ENCODE measurements around the gene EFHC1.

EFHC1 gene

DNA sequence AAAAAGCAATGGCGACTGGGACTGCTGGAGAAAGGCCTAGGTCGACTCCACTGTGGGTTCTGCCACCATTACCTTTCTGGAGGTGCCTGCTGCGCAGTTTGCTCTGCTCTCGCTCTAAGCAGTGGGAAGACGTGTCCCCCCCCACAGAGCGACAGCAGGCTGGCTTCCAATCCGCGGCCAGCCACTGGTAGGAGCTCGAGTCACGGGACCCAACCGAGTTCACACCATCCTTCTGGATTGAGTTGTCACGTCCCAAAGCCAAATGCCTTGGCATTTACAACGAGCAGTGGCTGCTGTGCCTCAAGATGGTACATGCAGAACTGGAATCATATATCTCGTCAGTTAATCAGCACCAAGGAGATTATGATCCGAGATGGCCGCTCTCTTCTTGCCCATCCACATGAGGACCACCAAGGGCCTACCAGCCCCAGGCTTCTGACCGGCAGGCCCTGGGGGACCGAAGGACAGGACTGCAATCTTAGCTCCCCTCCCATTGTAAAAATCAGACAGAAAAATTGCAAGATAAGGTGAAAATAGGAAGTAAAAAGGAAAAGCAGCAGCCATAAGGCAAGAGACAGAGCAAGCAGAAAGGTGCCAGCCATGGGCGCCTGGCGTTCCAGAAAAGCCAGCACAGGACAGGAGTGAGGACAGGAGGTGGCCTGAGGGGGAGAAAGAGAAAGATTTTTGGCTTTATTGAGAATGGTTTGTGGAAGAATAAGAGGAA is 82.3 kb downstream of the EFHC1 start:
- no peak for DNase-seq (ENCODE audit: low read depth in 1 of 2, low spot score in 1 of 2)

DNA sequence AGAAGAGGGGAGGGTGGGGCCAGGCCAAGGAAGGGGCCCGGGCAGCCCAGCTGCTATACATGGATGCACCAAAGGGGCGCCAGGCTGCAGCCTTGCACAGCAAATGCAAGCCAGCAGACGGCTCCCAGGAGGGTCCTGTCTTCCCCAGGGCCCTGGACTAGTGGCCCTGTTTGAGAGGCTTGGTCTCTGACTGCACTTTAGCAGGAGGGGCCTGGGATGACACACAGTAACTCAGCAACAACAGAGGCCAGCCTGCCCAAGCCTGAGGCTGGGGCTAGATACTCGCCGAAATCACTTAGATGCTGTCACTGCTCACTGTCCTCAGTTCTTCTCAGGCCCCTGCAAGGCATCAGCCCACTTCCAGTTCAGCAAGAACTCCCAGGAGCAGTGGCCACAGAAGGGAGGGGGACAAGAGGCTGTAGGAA is 83.2 kb downstream of the EFHC1 start:
- no peak for DNase-seq (ENCODE audit: low read depth in 1 of 2, low spot score in 1 of 2)

DNA sequence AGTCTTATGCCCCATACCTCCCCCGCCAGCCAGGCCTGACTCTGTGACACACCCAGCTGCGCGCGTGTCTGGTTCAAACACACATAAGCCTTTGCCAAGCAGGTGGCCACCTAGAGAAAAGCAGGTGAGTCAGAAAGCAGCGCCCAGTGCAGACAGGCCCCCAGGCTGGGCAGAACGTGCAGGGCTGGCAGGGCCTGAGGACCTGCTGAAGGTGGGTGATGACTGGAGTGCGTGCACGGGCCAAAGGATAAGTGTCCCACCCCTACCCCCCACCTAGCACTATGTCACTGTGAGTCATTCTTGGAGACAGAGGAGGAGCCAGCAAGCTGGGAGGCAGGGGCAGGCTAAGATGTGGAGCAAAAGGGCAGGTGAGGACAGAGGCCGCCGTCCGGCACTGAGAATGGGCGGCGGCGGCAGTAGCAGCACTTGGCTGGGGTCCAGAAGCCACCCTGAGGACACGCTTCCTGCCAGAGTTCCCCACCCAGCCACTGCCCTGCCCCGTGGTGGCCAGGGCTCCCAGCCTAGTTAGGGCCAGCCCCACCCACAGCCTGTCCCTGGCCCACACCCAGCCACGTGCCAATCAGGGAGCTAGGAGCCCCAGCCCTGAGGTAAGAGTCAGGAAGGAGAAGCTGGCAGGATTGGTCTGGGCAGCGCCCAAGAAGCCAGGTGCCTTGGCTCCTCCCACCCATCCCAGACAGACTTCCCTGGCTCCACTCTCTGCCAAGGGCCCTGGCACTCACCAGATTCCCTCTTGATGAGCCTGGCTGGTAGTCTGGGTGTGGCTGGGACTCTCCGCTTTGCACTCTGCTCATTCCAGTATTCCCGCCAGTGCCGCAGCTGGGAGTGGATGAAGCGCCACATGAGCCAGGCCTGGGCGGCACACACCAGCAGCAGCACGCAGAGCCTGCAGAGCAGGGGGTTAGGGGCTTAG is 84.0 kb downstream of the EFHC1 start:
- DNase-seq (ENCODE audit: low read depth in 1 of 2, low spot score in 1 of 2): no peak

DNA sequence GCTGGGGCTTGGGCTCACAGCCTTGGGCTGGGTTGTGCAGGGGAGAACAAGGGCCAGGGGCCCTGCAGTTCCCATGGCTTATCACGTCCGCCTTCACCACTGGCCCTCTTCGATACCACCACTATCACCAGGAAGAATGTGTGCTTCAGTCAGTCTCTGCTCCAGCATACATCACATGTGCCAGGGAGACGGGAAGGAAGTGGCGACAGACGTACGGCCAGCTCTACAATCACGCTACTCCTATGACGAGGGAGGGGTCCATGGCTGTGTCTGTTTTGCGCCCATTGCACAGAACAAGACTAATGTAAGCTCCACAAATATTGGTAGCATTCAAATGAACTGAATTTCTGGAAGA is 84.6 kb downstream of the EFHC1 start:
- DNase-seq (ENCODE audit: low read depth in 1 of 2, low spot score in 1 of 2): no peak

DNA sequence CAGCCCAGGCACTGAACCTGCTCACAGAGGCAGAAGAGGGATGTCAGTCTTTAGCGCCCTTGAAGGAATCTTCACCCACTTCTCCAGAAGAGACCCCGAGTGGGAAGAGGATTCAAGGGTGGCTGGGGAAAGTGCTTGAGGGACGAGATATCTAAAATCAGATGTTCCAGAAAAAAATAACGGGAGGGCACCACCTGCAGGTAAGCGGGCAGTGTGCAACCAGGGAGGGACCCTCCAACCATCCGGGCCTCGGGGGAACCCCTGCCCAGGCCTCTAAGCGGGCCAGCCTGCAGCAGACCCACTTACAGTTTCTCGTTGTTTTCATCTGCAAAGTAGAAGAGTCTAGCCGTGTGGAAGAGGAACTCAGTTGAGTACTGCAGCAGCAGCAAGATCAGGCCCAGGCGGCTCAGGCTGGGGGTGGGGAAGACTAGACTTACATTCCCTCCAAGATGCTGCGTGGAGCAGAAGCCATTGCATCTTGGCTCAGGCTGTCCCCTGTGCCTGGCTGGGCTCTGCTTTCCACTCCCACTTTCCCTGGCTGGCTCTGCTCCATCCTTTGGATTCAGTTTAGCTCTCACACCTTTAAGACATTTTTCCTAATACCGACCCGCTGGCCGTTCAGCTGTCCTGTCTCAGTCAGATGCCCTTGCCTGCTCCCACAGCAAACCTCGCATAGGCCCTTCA is 85.7 kb downstream of the EFHC1 start:
- DNase-seq (ENCODE audit: low read depth in 1 of 2, low spot score in 1 of 2): no peak

DNA sequence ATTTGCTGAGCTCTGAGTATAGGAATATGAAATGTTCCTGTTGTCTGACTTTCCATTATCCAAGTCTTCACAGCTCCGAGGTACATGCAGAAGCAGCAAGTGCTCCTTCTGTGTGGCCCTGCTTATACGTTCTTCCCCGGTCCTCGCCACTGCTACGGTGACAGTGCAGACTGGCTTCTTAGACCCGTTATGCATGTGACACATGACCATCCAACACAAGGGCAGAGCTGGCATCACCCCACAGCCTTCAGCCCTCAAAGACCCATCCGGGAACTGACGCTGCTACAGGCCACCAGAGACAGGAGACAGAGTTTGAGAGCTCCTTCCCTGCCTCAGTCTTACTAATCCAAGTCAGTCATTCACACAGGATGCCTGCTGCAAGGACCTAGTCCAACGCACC is 86.3 kb downstream of the EFHC1 start:
- DNase-seq (ENCODE audit: low read depth in 1 of 2, low spot score in 1 of 2): no peak

DNA sequence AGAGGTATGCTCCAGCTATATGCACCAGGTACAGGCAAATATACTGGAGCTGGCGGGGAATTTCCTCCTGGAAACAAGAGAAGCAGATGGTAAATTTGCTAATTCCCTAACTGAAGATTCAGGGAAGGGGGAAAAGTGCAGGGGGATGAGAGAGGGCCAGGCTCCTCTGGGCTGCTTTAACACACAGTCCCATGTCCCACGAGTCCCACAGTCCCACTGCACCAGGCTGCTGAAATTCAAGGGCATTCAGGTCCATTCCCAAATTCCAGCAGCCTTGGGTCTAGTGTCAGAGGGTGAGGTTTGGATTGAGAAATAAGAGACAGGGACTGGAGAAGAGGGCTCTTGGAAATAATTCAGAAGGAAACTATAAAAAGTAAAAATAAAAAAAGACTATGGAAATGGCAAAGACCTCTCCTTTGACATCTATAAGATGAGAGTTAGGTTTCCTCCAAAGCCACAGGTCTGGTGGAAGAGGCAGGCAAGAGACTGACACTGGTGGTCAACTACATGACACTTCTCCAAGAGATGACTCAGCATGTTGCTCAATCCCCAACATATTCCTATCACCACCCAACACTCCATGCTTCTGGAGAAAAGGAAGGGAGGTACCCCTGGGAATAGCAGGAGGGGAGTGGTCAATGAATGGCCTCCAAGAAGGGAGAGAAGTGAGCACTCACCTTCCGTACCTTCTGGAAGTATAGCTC is 87.6 kb downstream of the EFHC1 start:
- DNase-seq (ENCODE audit: low read depth in 1 of 2, low spot score in 1 of 2): no peak

DNA sequence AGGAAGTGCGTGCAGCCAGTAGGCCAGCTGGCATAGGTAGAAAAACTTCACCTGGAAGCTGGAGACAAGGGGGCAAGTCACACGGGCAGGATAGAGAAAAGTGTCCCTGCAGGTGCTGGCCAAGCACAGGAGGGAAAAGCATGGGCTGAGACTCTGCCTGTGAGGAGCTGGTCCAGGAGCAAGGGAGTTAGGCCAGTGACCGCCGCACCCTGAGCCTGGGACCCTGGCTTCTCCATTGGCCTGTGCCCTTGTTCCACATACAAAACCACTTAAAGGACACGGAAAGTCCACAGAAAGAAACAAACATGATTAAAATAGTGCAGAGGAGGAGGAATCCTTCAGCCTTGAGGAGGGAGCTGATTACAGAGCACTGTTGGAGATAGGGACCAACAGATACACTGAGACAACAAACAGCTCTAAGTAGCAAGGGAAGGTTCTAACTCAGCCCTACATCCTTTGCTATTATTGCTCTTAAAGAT is 88.2 kb downstream of the EFHC1 start:
- DNase-seq (ENCODE audit: low read depth in 1 of 2, low spot score in 1 of 2): no peak

DNA sequence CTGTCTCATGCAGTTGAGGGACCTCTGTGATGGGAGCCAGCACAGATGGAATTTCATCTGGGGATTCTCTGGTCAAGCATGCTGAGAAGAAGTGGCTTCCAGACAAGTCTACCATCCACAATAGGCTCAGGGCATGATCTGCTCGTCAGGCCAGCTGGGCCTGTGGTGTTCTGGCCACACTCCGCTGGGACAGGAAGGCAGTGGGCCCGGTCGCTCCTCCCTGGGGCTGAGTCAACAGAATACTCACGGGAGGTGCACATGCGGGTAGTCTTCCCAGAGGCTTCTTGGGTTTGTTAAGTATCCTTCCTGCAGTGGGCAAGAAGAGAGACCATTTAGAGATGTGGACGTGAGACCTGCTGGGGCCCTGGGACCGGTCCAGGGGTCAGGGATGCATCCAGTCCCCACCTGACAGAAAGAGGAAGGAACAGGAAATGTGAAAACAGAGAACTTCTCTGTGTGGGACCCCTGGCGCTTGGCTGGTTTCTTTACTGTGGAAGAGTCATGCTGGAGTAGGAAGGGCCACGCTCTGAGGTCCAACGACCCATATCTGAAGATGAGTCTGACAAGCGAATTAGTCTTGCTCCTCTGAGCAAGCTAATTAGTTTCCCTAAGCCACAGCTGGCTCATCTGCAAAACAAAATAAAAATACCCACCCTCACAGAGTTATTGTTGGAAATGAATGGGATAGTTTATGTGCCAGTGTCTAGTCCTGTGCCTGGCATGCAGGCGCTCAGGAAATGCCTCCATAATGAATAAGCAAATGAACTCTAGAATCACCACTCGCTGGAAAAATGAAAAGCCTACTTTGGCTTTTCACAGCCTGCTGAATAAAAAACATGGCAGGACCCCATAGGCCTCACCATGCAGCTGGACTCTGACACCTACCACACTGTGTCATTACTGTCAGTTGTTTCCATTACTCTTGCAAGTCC is 89.4 kb downstream of the EFHC1 start:
- no peak for DNase-seq (ENCODE audit: low read depth in 1 of 2, low spot score in 1 of 2)

DNA sequence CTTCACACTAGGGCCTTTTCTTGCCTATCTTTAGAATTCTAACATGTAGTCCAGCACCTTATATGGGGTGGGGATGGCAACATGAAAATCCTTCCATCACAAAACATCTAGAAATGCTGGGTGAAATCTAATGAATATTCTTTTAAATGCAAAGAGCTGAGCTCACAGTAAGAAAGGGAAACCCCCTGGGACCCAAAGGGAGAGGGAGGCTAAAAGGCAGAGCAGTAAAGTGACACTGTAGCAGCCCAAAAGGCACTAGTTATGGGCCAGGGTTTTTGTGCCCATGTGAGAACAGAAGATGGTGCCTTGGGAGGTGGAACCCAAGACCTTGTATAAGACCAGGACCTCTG is 90.0 kb downstream of the EFHC1 start:
- no peak for DNase-seq (ENCODE audit: low read depth in 1 of 2, low spot score in 1 of 2)

DNA sequence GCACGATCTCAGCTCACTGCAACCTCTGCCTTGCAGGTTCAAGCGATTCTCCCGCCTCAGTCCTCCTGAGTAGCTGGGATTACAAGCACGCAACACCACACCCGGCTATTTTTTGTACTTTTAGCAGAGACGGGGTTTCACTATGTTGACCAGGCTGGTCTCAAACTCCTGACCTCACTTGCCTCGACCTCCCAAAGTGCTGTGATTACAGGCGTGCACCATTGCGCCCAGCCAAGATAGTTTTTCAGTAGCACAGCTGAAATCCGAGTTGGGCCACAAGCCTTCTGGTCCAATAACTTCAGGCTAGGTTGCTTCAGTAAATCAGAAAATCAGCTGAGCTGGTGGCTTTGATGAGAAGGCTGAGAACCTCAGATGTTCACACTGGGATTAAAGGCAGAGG is 91.0 kb downstream of the EFHC1 start:
- DNase-seq (ENCODE audit: low read depth in 1 of 2, low spot score in 1 of 2): no peak

DNA sequence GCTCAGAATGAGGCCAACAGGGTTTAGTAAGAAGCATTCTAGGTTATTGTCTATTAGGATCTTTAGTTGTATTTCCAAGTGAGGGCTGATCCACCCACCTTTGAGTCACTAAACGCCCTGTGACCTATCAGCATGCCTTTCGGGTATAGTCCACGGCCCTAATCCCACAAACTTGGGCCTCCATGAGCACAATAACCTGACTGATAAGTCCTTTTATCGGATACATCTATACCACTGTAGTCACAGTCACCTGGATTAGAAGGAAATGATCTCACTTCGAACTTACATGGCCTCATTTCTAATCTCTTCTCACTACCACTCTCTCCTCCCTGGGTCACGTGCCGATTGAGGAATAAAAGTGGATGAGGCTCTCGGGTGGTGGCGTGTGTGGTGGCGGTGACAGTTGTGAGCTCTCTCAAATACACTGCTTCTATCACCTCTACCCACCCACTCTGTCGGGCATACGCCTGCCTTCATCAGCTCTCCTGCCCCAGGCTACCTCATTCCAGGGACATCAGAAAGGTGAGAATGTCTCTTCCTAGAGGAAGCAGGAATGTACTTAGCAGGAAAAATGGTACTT is 91.5 kb downstream of the EFHC1 start:
- no peak for DNase-seq (ENCODE audit: low read depth in 1 of 2, low spot score in 1 of 2)

DNA sequence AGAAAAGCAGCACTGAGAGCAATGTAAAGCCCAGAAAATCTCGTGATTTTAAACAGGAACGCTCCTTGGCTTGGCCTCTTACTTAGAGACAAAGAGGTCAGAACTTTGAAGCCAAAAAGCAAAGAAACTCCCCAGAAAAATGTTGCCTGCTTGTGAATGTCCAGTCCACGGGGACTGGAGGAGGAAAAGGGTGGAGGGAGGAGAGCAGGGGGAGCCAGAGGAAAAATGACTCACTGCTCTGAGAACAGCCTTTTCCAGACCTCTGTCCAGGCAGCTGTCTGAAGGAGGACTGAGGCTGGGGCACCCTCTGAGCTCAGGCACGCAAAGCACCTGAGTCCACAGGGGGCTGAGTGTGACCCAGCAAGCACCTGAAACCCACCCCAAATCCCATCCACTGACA is 92.1 kb downstream of the EFHC1 start:
- DNase-seq (ENCODE audit: low read depth in 1 of 2, low spot score in 1 of 2): no peak

DNA sequence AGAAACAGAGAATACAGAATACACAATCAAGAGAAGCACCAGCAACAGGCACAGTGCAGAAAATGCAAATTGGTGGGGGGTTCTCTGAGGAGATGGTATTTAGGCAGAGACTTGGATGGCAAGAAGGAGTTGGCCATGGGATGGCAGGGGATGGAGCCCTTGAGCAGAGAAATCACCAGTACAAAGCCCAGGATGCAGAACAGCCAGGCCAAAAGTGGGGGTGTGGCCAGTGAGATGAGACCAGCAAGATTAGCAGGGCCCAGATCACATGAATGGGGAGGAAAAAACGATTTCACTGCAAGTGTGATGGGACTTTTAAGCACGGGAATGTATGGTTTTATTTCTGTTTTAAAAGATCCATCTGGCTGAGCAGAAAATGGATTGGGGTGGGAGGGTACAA is 93.3 kb downstream of the EFHC1 start:
- DNase-seq (ENCODE audit: low read depth in 1 of 2, low spot score in 1 of 2): no peak

DNA sequence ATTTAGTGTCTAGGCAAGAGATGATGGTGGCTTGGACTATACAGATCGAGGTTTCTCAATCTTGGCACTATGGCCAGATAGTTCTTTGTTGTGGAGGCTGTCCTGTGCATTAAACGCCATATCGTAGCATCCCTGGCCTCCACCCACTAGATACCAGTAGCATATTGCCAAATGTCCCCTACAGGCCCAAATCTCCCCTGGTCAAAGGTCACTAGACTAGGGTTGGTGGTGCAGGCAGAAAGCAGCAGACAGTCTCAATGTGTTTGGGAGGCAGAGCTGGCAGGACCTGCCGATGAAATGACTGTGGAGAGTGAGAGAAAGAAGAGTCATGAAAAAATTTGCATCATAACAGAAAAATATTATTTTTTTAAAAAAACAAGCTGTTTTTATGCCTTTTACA is 93.8 kb downstream of the EFHC1 start:
- DNase-seq (ENCODE audit: low read depth in 1 of 2, low spot score in 1 of 2): no peak

DNA sequence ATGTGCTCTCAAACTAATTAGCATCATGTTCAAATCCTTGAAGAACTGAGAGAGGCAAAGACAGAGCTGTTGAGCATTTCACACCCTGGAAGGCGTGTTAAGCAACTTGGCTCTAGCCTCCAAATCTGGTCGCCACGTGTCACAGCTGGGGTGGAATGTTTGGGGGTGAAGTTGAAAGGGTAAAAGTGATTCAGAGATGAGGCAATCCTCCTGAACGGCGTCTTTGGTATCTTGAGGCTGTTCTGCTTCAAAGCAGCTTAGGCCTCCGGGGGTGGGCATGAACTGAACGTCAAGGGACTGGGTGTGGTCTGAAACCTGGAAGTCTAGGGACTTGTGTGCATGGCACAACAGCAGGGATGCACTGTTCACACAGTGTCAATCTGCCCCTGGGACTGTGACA is 94.4 kb downstream of the EFHC1 start:
- DNase-seq (ENCODE audit: low read depth in 1 of 2, low spot score in 1 of 2): no peak

DNA sequence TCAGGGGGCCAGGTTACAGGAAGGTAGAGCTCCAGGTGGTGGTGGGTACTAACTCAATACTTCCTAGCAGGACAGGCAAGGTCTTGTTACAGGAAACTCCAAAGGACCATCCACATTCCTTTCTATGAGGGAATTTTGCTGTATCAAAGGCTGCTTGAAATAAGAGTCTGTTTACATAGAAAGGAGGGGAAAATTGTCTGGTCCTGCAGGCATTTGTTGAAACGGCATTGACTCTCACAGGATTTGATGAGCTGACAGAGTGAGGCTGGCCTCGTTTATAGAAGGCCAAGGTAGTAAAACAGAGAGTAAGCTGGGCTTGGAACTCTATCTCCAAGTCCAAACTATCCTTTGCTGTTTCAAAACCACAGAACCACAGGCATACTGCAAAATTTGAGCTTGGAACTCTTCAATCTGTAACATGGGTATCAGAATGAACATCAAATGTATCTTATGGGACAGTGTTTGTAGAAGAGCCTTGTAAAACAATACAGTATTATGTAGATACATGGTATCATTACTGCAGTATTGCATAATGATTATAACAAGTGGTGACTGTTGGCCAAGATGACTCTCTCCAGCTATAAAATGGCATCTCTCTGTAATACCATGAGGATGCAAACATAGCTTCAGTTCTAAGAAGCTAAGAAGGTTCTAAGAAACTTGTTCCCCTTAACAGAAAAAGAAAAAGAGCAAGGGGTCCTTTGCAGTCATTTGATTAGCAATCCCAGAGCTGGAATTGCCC is 95.2 kb downstream of the EFHC1 start:
- DNase-seq (ENCODE audit: low read depth in 1 of 2, low spot score in 1 of 2): no peak

DNA sequence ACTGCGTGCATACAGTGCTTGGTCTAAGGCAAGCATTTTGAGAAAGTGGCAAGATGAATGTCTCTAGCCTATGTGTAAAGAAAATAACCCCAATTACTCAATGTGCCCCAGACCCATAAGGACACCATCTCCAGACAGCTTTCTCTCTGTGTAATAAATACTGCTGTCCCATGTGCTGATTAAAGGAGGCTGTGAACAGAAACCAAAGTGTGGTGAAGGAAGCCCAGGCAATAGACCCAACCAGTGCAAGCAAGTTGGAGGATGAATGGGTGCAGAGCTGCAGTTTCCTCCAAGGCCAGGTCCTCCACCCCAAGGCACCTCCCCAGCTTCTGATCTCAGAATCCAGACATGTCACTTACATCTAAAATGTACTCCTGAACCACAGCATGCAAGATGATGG is 96.1 kb downstream of the EFHC1 start:
- DNase-seq (ENCODE audit: low read depth in 1 of 2, low spot score in 1 of 2): no peak

DNA sequence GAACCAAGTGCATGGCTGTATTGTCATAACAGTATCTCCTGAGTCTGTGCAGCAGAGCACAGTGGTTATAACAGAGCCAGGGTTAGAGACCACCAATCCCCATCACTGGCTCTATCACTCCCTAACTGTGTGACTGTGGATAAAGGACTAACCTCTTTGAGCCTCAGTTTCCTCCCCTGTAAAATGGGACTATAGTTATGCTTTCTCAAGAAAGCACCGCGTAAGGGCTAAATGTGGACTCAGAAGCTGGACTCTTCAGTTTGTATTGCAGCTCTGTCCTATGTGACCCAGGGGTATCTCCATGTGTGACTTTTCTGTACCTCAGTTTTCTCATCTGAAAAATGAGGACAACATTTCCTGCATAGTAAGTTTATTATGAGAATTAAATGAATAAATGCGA is 96.8 kb downstream of the EFHC1 start:
- no peak for DNase-seq (ENCODE audit: low read depth in 1 of 2, low spot score in 1 of 2)
